ENCODE data around the gene KLC1.

DNA sequence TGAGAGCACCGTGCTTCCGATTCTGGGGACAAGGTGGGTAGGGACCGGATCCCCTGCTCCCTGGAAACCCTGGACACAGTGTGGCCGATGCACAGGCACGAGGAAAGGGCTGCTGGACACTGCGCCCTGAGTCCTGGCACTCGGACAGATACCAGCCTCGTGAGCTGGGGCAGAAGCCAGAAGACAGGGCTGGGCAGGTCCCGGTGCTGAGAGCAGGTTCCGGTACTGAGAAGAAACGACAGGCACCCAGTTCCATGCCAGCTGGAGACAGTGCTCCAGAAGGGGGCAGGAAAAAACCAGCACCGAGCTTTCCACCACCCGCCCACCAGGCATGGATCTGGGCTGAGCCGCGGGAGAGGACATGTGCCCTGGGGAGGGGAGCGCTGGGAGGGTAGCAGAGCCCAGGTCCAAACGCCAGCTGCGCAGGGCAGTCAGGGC, 79.8 kb downstream of the KLC1 start:
- TF ChIP-seq POLR2A (IDR thresholded peaks at IDR 0.05; ENCODE audit: borderline replicate concordance, extremely low read depth, insufficient read depth, insufficient read length): no peak
- TF ChIP-seq, protein P1, sequence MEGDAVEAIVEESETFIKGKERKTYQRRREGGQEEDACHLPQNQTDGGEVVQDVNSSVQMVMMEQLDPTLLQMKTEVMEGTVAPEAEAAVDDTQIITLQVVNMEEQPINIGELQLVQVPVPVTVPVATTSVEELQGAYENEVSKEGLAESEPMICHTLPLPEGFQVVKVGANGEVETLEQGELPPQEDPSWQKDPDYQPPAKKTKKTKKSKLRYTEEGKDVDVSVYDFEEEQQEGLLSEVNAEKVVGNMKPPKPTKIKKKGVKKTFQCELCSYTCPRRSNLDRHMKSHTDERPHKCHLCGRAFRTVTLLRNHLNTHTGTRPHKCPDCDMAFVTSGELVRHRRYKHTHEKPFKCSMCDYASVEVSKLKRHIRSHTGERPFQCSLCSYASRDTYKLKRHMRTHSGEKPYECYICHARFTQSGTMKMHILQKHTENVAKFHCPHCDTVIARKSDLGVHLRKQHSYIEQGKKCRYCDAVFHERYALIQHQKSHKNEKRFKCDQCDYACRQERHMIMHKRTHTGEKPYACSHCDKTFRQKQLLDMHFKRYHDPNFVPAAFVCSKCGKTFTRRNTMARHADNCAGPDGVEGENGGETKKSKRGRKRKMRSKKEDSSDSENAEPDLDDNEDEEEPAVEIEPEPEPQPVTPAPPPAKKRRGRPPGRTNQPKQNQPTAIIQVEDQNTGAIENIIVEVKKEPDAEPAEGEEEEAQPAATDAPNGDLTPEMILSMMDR (IDR thresholded peaks at IDR 0.05 in 2 of 3, conservative IDR thresholded peaks at IDR 0.05 in 1 of 3; ENCODE audit: borderline replicate concordance in 1 of 3, insufficient read depth in 1 of 3, low read depth in 2 of 3, low read length in 2 of 3): no peak

Measured in HCT116 (cell line).